ENCODE data around the gene SBK1.

DNA sequence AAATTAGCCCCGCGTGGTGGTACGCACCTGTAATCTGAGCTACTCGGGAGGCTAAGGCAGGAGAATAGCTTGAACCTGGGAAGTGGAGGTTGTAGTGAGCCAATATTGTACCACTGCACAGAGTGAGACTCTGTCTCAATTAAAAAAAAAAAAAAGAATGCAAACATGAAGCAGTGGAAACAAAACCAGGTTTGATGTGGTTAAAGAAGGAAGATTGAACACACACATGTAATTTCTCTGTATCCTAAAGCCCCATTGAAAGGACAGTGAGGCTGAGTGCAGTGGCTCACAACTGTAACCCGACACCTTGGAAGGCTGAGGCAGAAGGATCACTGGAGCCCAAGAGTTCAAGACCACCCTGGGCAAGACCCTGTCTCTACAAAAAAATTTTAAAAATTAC, 26.5 kb upstream of the SBK1 start:
- TF ChIP-seq, protein P1, sequence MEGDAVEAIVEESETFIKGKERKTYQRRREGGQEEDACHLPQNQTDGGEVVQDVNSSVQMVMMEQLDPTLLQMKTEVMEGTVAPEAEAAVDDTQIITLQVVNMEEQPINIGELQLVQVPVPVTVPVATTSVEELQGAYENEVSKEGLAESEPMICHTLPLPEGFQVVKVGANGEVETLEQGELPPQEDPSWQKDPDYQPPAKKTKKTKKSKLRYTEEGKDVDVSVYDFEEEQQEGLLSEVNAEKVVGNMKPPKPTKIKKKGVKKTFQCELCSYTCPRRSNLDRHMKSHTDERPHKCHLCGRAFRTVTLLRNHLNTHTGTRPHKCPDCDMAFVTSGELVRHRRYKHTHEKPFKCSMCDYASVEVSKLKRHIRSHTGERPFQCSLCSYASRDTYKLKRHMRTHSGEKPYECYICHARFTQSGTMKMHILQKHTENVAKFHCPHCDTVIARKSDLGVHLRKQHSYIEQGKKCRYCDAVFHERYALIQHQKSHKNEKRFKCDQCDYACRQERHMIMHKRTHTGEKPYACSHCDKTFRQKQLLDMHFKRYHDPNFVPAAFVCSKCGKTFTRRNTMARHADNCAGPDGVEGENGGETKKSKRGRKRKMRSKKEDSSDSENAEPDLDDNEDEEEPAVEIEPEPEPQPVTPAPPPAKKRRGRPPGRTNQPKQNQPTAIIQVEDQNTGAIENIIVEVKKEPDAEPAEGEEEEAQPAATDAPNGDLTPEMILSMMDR (IDR thresholded peaks at IDR 0.05) = no peak
- no peak for TF ChIP-seq POLR2A (IDR thresholded peaks at IDR 0.05)

Measured in esophagus squamous epithelium (tissue), 4 donors.